ENCODE measurements around the gene CDH23. TPM values are rescaled to one million over a fixed set of nuclear protein-coding genes. Genes with fewer than 3 reads are reported as not detected.

The CDH23 gene
- polyA plus RNA-seq, 1 donor (not counting 4 experiments of a cell fraction or from before 2014, with no cell fraction given): 0.01 TPM

- H3K27me3 ChIP-seq (ENCODE audit: control insufficient read depth, extremely low read depth, insufficient read depth, low read length): peaks cover 37% of the 10 kb centered on the region
- no peak overlapping the region for H2AFZ ChIP-seq (ENCODE audit: control insufficient read depth, low read length)
- H3K4me2 ChIP-seq (ENCODE audit: control insufficient read depth, extremely low read depth, insufficient read depth, low read depth, low read length): no peak overlapping the region
- no peak overlapping the region for H3K27ac ChIP-seq (ENCODE audit: control insufficient read depth, insufficient read depth, low read length)
- no peak for FAIRE-seq
- DNase-seq (ENCODE audit: low read depth, low spot score): no peak
- dilution Hi-C loops (cut with MboI; ENCODE audit: extremely low pct_ligation_motif_present, low sequenced_read_pairs): no loop called here
- no peaks in the 10 kb centered on the region for H3K9me3 ChIP-seq (ENCODE audit: control insufficient read depth, low read depth, low read length)
- no peaks in the 10 kb centered on the region for H3K36me3 ChIP-seq (ENCODE audit: control insufficient read depth in 2 of 2, extremely low read depth in 1 of 2, insufficient read depth in 2 of 2, low read length in 2 of 2)
- H3K4me1 ChIP-seq (ENCODE audit: control insufficient read depth, extremely low read depth, insufficient read depth, low read length): no peaks in the 10 kb centered on the region
- no peak overlapping the region for H3K9ac ChIP-seq (ENCODE audit: control insufficient read depth, extremely low read depth, insufficient read depth, low read length)
- no peaks in the 10 kb centered on the region for H3K79me2 ChIP-seq (ENCODE audit: control insufficient read depth, insufficient read depth, low read length)
- no peaks in the 10 kb centered on the region for H3K9me1 ChIP-seq (ENCODE audit: control insufficient read depth, extremely low read depth, insufficient read depth, low read length)
- TF ChIP-seq EZH2 (IDR thresholded peaks at IDR 0.05; ENCODE audit: low read length) (no peak), CTCF (optimal IDR thresholded peaks at IDR 0.05 in 1 of 3, IDR thresholded peaks at IDR 0.05 in 1 of 3, conservative IDR thresholded peaks at IDR 0.05 in 1 of 3; ENCODE audit: extremely low read depth in 1 of 3, insufficient read depth in 2 of 3, low read length in 3 of 3) (no peak)
- no peaks in the 10 kb centered on the region for H4K20me1 ChIP-seq (ENCODE audit: control insufficient read depth, extremely low read depth, insufficient read depth, low read length)
- H3K4me3 ChIP-seq (ENCODE audit: control insufficient read depth in 2 of 3, extremely low read depth in 1 of 3, insufficient read depth in 2 of 3, low read depth in 1 of 3, low read length in 3 of 3): no peak overlapping the region
Measured at GRCh38 chr10:71401056-71401455, 4.3 kb downstream of the CDH23 start.

GRCh38 chr10:71402005-71402404, 5.3 kb downstream of the CDH23 start:
- Histone ChIP-seq H3K9ac (ENCODE audit: control insufficient read depth, extremely low read depth, insufficient read depth, low read length) (no peak overlapping the region), H3K79me2 (ENCODE audit: control insufficient read depth, insufficient read depth, low read length) (no peaks in the 10 kb centered on the region), H3K27me3 (ENCODE audit: control insufficient read depth, extremely low read depth, insufficient read depth, low read length) (peaks cover 30% of the 10 kb centered on the region), H3K9me1 (ENCODE audit: control insufficient read depth, extremely low read depth, insufficient read depth, low read length) (no peaks in the 10 kb centered on the region), H3K9me3 (ENCODE audit: control insufficient read depth, low read depth, low read length) (no peaks in the 10 kb centered on the region), H3K4me1 (ENCODE audit: control insufficient read depth, extremely low read depth, insufficient read depth, low read length) (no peaks in the 10 kb centered on the region), H3K4me2 (ENCODE audit: control insufficient read depth, extremely low read depth, insufficient read depth, low read depth, low read length) (no peak overlapping the region), H3K27ac (ENCODE audit: control insufficient read depth, insufficient read depth, low read length) (no peak overlapping the region), H3K36me3 (ENCODE audit: control insufficient read depth in 2 of 2, extremely low read depth in 1 of 2, insufficient read depth in 2 of 2, low read length in 2 of 2) (no peaks in the 10 kb centered on the region), H4K20me1 (ENCODE audit: control insufficient read depth, extremely low read depth, insufficient read depth, low read length) (no peaks in the 10 kb centered on the region), H3K4me3 (ENCODE audit: control insufficient read depth in 2 of 3, extremely low read depth in 1 of 3, insufficient read depth in 2 of 3, low read depth in 1 of 3, low read length in 3 of 3) (no peak overlapping the region), H2AFZ (ENCODE audit: control insufficient read depth, low read length) (no peak overlapping the region)
- dilution Hi-C loops (cut with MboI; ENCODE audit: extremely low pct_ligation_motif_present, low sequenced_read_pairs): no loop called here
- DNase-seq (ENCODE audit: low read depth, low spot score) (no peak), FAIRE-seq (no peak)
- TF ChIP-seq EZH2 (IDR thresholded peaks at IDR 0.05; ENCODE audit: low read length) (no peak), CTCF (optimal IDR thresholded peaks at IDR 0.05 in 1 of 3, IDR thresholded peaks at IDR 0.05 in 1 of 3, conservative IDR thresholded peaks at IDR 0.05 in 1 of 3; ENCODE audit: extremely low read depth in 1 of 3, insufficient read depth in 2 of 3, low read length in 3 of 3) (no peak)
